Fibroblast of the aortic adventitia (primary cell): ENCODE measurements around the gene ZNF501. TPM values are rescaled to one million over a fixed set of nuclear protein-coding genes. Genes with fewer than 3 reads are reported as not detected.

ENCODE experiments used
- DNase-seq: peaks from one replicate; pipeline ENCODE4 v3.0.0-alpha.2; 2010; ENCODE audit warnings: low read depth
- H3K4me3 ChIP-seq: 2 replicates; pipeline ENCODE4 v1.5.1; 2011; ENCODE audit warnings: low read depth, mild to moderate bottlenecking, control low read depth, low read length, moderate library complexity
- CTCF ChIP-seq: IDR thresholded peaks from 2 replicates; pipeline ENCODE4 v1.5.1; 2011; ENCODE audit warnings: mild to moderate bottlenecking, low read length, control low read depth, inconsistent platforms; ENCODE audit not compliant: insufficient read depth
- total RNA-seq: library from RNA; depleted of rRNA; stranded (reverse); fragments of >200 nt; gene quantifications from 2 replicates; pipeline ENCODE4 v1.2.3, GENCODE V29; 2012; ENCODE audit warnings: low replicate concordance

ZNF501 gene
- total RNA-seq, 1 donor: 7.6 TPM

GRCh38 chr3:44762690-44763089 is 33.3 kb downstream of the ZNF501 start:
- TF ChIP-seq CTCF: no peak
- peak overlapping the region; percentile 94 for H3K4me3 ChIP-seq
- no peak for DNase-seq

- no peak for TF ChIP-seq CTCF
These were observed 34.8 kb downstream of the ZNF501 start for GRCh38 chr3:44764248-44764647.

GRCh38 chr3:44771424-44772098 is 42.1 kb downstream of the ZNF501 start:
- no peak for DNase-seq
- no peak overlapping the region for H3K4me3 ChIP-seq
- no peak for TF ChIP-seq CTCF

More at GRCh38 chr3:44764248-44764647, 34.8 kb downstream of the ZNF501 start:
- no peak overlapping the region for H3K4me3 ChIP-seq
- no peak for DNase-seq

GRCh38 chr3:44772099-44772442 is 42.6 kb downstream of the ZNF501 start:
- no peak for TF ChIP-seq CTCF
- no peak overlapping the region for H3K4me3 ChIP-seq
- no peak for DNase-seq

- H3K4me3 ChIP-seq: no peak overlapping the region
- no peak for DNase-seq
- no peak for TF ChIP-seq CTCF
These were observed 53.5 kb downstream of the ZNF501 start for GRCh38 chr3:44782891-44783290.

Other genes with a start within 250 kb of the ZNF501 start
- gene ZKSCAN7, start 174.4 kb upstream of the ZNF501 start, total RNA-seq: 3.5 and 5.0 TPM in 2 replicates
- 2.0 and 6.9 TPM in 2 replicates for gene ZNF660, start 144.7 kb upstream of the ZNF501 start, total RNA-seq
- 16.4 and 22.2 TPM in 2 replicates for gene ZNF197, start 104.6 kb upstream of the ZNF501 start, total RNA-seq
- gene ZNF35, start 80.9 kb upstream of the ZNF501 start, total RNA-seq: 10.1 and 12.9 TPM in 2 replicates
- gene ZNF502, start 17.0 kb upstream of the ZNF501 start, total RNA-seq: 4.7 and 6.0 TPM in 2 replicates
- 27.5 and 33.1 TPM in 2 replicates for gene KIAA1143, start 32.0 kb downstream of the ZNF501 start, total RNA-seq
- 0.98 and 17.1 TPM in 2 replicates for gene KIF15, start 32.2 kb downstream of the ZNF501 start, total RNA-seq
- gene TMEM42, start 132.3 kb downstream of the ZNF501 start, total RNA-seq: 13.7 and 20.5 TPM in 2 replicates
- gene TGM4, start 145.0 kb downstream of the ZNF501 start, total RNA-seq: not detected in 2 replicates
- gene ZDHHC3, start 246.5 kb downstream of the ZNF501 start, total RNA-seq: 60.2 and 86.8 TPM in 2 replicates
- 26.8 and 80.2 TPM in 2 replicates for gene EXOSC7, start 246.6 kb downstream of the ZNF501 start, total RNA-seq